NCI-H748 (cell line): Measurements from ENCODE around the gene PLIN4.
"Not testable (repeated sequence)": the region's sequence is repeated elsewhere in the genome, so short reads cannot be mapped to it uniquely, and the experiment has no call there.

Experiments
- DNase-seq: peaks from one replicate; lab custom pipeline; 2025; ENCODE audit not compliant: unreplicated experiment; lab: John Stamatoyannopoulos, UW

Gene PLIN4

GRCh38 chr19:4518345-4519171 lies at the start of gene PLIN4:
Gene PLIN4 (minus strand): TSS chr19:4518486. CDS start chr19:4518272, 214 bp downstream.
- no peak for DNase-seq

GRCh38 chr19:4567584-4568071 lies 49.3 kb upstream of the PLIN4 start:
- DNase-seq, result peak; percentile 46

- peak; percentile 43 for DNase-seq
Measured at GRCh38 chr19:4566402-4567051, 48.2 kb upstream of the PLIN4 start.

GRCh38 chr19:4563562-4563961 lies 45.3 kb upstream of the PLIN4 start:
- DNase-seq, result not testable (repeated sequence)

- DNase-seq, result not testable (repeated sequence)
Measured at GRCh38 chr19:4562085-4562484, 43.8 kb upstream of the PLIN4 start.

GRCh38 chr19:4559569-4559968 lies 41.3 kb upstream of the PLIN4 start, which contains the start of gene SEMA6B:
Gene SEMA6B (minus strand): TSS chr19:4559684. CDS start chr19:4558457, 1,227 bp downstream.
- no peak for DNase-seq

- peak; percentile 29 for DNase-seq
Measured at GRCh38 chr19:4557971-4558941, 40.0 kb upstream of the PLIN4 start.

GRCh38 chr19:4557144-4557970 lies 39.1 kb upstream of the PLIN4 start:
- DNase-seq, result peak; percentile 45

GRCh38 chr19:4556597-4557127 lies 38.4 kb upstream of the PLIN4 start:
- DNase-seq, result peak; percentile 70

GRCh38 chr19:4555657-4556561 lies 37.6 kb upstream of the PLIN4 start:
- peak; percentile 69 for DNase-seq

GRCh38 chr19:4554717-4555116 lies 36.4 kb upstream of the PLIN4 start:
- DNase-seq, result no peak

GRCh38 chr19:4553775-4554174 lies 35.5 kb upstream of the PLIN4 start:
- no peak for DNase-seq

GRCh38 chr19:4553092-4553695 lies 34.9 kb upstream of the PLIN4 start:
- DNase-seq, result no peak

GRCh38 chr19:4552525-4552819 lies 34.2 kb upstream of the PLIN4 start:
- no peak for DNase-seq

GRCh38 chr19:4550479-4551050 lies 32.3 kb upstream of the PLIN4 start:
- DNase-seq, result no peak

- DNase-seq, result no peak
Measured at GRCh38 chr19:4550018-4550417, 31.7 kb upstream of the PLIN4 start.

GRCh38 chr19:4548238-4548584 lies 29.9 kb upstream of the PLIN4 start:
- DNase-seq, result no peak
